ENCODE measurements around the gene ZFYVE28.

The ZFYVE28 gene

DNA sequence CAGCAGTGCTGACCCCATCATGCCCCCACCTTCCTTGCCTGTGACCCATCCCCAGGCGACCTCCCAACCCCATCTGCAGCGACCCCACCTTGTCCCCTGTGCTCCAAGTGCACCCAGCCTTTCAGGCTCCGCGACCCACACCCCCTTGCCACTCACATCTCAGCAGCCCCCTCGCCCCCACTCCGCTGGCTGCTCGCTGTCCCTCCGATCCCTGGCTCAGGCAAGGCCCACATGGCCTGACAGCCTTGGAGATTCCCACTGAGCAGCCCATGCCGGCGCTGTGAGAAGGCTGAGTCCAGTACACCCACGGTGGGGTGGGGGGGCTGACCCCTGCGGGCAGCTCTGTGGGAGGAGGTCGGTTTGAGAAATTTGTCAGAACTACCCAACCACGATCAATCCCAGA is 9.1 kb downstream of the ZFYVE28 start:
- Histone ChIP-seq H3K9me2 (replicated peaks; ENCODE audit: insufficient read depth, low read length) (no peaks in the 10 kb centered on the region), H2AFZ (ENCODE audit: low read depth, low read length, severe bottlenecking) (no peak overlapping the region), H3F3A (ENCODE audit: insufficient read depth) (no peaks in the 10 kb centered on the region), H3K79me2 (ENCODE audit: insufficient read depth, low read length) (no peaks in the 10 kb centered on the region), H3K36me3 (ENCODE audit: low read length) (no peaks in the 10 kb centered on the region), H3K4me3 (ENCODE audit: insufficient read depth, low read length, poor library complexity, severe bottlenecking) (no peak overlapping the region), H3K9me3 (ENCODE audit: insufficient read depth, low read length) (no peaks in the 10 kb centered on the region), H3K27me3 (ENCODE audit: low read length) (no peaks in the 10 kb centered on the region), H4K20me1 (ENCODE audit: low read depth, low read length) (no peaks in the 10 kb centered on the region), H3K9ac (ENCODE audit: low read length) (no peak overlapping the region), H3K27ac (ENCODE audit: low read depth, low read length) (no peak overlapping the region), H3K4me2 (ENCODE audit: low read depth, low read length, poor library complexity, severe bottlenecking) (no peak overlapping the region)
- no peak for TF ChIP-seq EZH2phosphoT487 (conservative IDR thresholded peaks at IDR 0.05; ENCODE audit: low read length)
- TF ChIP-seq, protein P1, sequence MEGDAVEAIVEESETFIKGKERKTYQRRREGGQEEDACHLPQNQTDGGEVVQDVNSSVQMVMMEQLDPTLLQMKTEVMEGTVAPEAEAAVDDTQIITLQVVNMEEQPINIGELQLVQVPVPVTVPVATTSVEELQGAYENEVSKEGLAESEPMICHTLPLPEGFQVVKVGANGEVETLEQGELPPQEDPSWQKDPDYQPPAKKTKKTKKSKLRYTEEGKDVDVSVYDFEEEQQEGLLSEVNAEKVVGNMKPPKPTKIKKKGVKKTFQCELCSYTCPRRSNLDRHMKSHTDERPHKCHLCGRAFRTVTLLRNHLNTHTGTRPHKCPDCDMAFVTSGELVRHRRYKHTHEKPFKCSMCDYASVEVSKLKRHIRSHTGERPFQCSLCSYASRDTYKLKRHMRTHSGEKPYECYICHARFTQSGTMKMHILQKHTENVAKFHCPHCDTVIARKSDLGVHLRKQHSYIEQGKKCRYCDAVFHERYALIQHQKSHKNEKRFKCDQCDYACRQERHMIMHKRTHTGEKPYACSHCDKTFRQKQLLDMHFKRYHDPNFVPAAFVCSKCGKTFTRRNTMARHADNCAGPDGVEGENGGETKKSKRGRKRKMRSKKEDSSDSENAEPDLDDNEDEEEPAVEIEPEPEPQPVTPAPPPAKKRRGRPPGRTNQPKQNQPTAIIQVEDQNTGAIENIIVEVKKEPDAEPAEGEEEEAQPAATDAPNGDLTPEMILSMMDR (IDR thresholded peaks at IDR 0.05; ENCODE audit: insufficient read depth, low read length, poor library complexity, severe bottlenecking): no peak

DNA sequence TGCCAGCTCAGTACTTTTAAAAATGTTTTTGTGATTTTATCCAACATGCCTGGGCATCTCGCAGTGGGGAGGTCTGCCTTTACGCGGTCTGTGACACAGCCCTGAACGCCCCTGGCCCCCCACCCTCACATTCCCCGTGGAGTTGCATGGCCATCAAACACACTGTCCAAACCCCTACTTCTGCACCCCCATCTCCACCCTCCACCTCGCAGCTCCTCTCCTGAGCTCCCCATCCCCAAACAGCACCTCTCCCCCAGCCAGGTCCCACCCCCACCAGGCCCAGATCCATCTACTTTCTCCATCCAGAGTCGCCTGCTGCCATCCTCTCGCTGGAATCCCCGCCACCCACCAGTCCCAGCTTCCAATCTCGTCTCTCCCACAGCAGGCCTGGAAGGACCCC is 9.5 kb downstream of the ZFYVE28 start:
- no peaks in the 10 kb centered on the region for H3K9me2 ChIP-seq (replicated peaks; ENCODE audit: insufficient read depth, low read length)
- no peak overlapping the region for H3K4me3 ChIP-seq (ENCODE audit: insufficient read depth, low read length, poor library complexity, severe bottlenecking)
- TF ChIP-seq, protein P1 (IDR thresholded peaks at IDR 0.05; ENCODE audit: insufficient read depth, low read length, poor library complexity, severe bottlenecking): no peak
- no peak for TF ChIP-seq EZH2phosphoT487 (conservative IDR thresholded peaks at IDR 0.05; ENCODE audit: low read length)
- no peak overlapping the region for H3K9ac ChIP-seq (ENCODE audit: low read length)
- H3K79me2 ChIP-seq (ENCODE audit: insufficient read depth, low read length): no peaks in the 10 kb centered on the region
- H3K27me3 ChIP-seq (ENCODE audit: low read length): no peaks in the 10 kb centered on the region
- no peaks in the 10 kb centered on the region for H3K9me3 ChIP-seq (ENCODE audit: insufficient read depth, low read length)
- no peak overlapping the region for H3K4me2 ChIP-seq (ENCODE audit: low read depth, low read length, poor library complexity, severe bottlenecking)
- no peak overlapping the region for H3K27ac ChIP-seq (ENCODE audit: low read depth, low read length)
- H4K20me1 ChIP-seq (ENCODE audit: low read depth, low read length): no peaks in the 10 kb centered on the region
- no peaks in the 10 kb centered on the region for H3F3A ChIP-seq (ENCODE audit: insufficient read depth)
- no peak overlapping the region for H2AFZ ChIP-seq (ENCODE audit: low read depth, low read length, severe bottlenecking)
- no peaks in the 10 kb centered on the region for H3K36me3 ChIP-seq (ENCODE audit: low read length)

DNA sequence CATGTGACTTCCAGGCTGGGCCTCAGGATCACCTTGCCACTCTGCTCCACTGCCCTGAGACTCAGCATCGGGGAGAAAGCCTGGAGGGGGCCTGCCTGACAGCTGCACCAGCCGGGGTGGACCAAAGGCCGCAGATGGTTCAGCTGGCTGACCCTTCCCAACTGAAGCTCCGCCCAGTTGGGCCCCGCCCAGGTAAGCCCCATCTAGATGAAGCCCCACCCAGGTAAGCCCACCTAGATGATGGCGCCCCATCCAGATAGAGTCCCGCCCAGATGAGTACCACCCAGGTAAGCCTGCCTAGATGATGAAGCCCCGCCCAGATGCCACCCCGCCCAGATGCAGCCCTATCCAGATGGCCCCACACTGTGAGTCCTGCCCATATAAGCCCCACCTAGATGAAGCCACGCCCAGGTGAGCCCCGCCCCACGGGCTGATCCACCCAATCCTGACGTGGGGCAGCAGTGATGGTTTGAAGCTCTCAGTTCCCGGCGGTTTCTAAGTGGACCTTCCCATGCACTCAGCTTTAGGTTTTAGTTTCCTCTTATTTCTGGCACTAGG is 10.0 kb downstream of the ZFYVE28 start:
- Histone ChIP-seq H3K4me3 (ENCODE audit: insufficient read depth, low read length, poor library complexity, severe bottlenecking) (no peak overlapping the region), H2AFZ (ENCODE audit: low read depth, low read length, severe bottlenecking) (no peak overlapping the region), H3K36me3 (ENCODE audit: low read length) (no peaks in the 10 kb centered on the region), H3K79me2 (ENCODE audit: insufficient read depth, low read length) (no peaks in the 10 kb centered on the region), H3K9ac (ENCODE audit: low read length) (no peak overlapping the region), H3F3A (ENCODE audit: insufficient read depth) (no peaks in the 10 kb centered on the region), H3K4me2 (ENCODE audit: low read depth, low read length, poor library complexity, severe bottlenecking) (no peak overlapping the region), H3K27me3 (ENCODE audit: low read length) (no peaks in the 10 kb centered on the region), H4K20me1 (ENCODE audit: low read depth, low read length) (no peaks in the 10 kb centered on the region), H3K9me2 (replicated peaks; ENCODE audit: insufficient read depth, low read length) (no peaks in the 10 kb centered on the region), H3K9me3 (ENCODE audit: insufficient read depth, low read length) (no peaks in the 10 kb centered on the region), H3K27ac (ENCODE audit: low read depth, low read length) (no peak overlapping the region)
- no peak for TF ChIP-seq EZH2phosphoT487 (conservative IDR thresholded peaks at IDR 0.05; ENCODE audit: low read length)
- TF ChIP-seq, protein P1 (IDR thresholded peaks at IDR 0.05; ENCODE audit: insufficient read depth, low read length, poor library complexity, severe bottlenecking): no peak

Measured in SU-DHL-6 (cell line).